HG02870 (cell line): ENCODE results near the gene BAZ2B.

Experiments used
- ATAC-seq: cut with Tn5 transposase; IDR thresholded peaks from one replicate; pipeline ENCODE4 v1.9.1; 2021; ENCODE audit warnings: mild to moderate bottlenecking, moderate library complexity; ENCODE audit not compliant: unreplicated experiment

BAZ2B gene

GRCh38 chr2:159471340-159471739 is 145.0 kb downstream of the BAZ2B start:
- no peak for ATAC-seq

- no peak for ATAC-seq
These were observed 148.1 kb downstream of the BAZ2B start for GRCh38 chr2:159468257-159468656.

GRCh38 chr2:159462961-159463360 is 153.4 kb downstream of the BAZ2B start:
- ATAC-seq: no peak

GRCh38 chr2:159462201-159462785 is 154.1 kb downstream of the BAZ2B start:
- ATAC-seq: no peak

GRCh38 chr2:159461076-159461475 is 155.3 kb downstream of the BAZ2B start:
- no peak for ATAC-seq

GRCh38 chr2:159460227-159460626 is 156.1 kb downstream of the BAZ2B start:
- ATAC-seq: no peak

GRCh38 chr2:159459279-159459678 is 157.1 kb downstream of the BAZ2B start:
- no peak for ATAC-seq

- no peak for ATAC-seq
These were observed 158.8 kb downstream of the BAZ2B start for GRCh38 chr2:159457589-159457988.

- ATAC-seq: peak; percentile 60
These were observed 159.6 kb downstream of the BAZ2B start for GRCh38 chr2:159456500-159457426.

GRCh38 chr2:159455330-159455918 is 160.9 kb downstream of the BAZ2B start:
- no peak for ATAC-seq

- ATAC-seq: no peak
These were observed 162.2 kb downstream of the BAZ2B start for GRCh38 chr2:159454185-159454584.

- no peak for ATAC-seq
These were observed 166.2 kb downstream of the BAZ2B start for GRCh38 chr2:159450180-159450579.

GRCh38 chr2:159449504-159450124 is 166.7 kb downstream of the BAZ2B start:
- no peak for ATAC-seq

GRCh38 chr2:159446817-159447216 is 169.5 kb downstream of the BAZ2B start:
- ATAC-seq: no peak

GRCh38 chr2:159446201-159446600 is 170.1 kb downstream of the BAZ2B start:
- ATAC-seq: no peak

GRCh38 chr2:159445307-159445706 is 171.0 kb downstream of the BAZ2B start:
- no peak for ATAC-seq

- no peak for ATAC-seq
These were observed 171.6 kb downstream of the BAZ2B start for GRCh38 chr2:159444754-159445153.

- no peak for ATAC-seq
These were observed 174.0 kb downstream of the BAZ2B start for GRCh38 chr2:159442159-159442852.

GRCh38 chr2:159441182-159441581 is 175.2 kb downstream of the BAZ2B start:
- ATAC-seq: no peak

- no peak for ATAC-seq
These were observed 176.9 kb downstream of the BAZ2B start for GRCh38 chr2:159439421-159439820.
